ENCODE data around the gene GNG12. TPM values are rescaled to one million over a fixed set of nuclear protein-coding genes. Genes with fewer than 3 reads are reported as not detected.

Gene GNG12
- total RNA-seq, 2 experiments from 2014 or later: not detected

DNA sequence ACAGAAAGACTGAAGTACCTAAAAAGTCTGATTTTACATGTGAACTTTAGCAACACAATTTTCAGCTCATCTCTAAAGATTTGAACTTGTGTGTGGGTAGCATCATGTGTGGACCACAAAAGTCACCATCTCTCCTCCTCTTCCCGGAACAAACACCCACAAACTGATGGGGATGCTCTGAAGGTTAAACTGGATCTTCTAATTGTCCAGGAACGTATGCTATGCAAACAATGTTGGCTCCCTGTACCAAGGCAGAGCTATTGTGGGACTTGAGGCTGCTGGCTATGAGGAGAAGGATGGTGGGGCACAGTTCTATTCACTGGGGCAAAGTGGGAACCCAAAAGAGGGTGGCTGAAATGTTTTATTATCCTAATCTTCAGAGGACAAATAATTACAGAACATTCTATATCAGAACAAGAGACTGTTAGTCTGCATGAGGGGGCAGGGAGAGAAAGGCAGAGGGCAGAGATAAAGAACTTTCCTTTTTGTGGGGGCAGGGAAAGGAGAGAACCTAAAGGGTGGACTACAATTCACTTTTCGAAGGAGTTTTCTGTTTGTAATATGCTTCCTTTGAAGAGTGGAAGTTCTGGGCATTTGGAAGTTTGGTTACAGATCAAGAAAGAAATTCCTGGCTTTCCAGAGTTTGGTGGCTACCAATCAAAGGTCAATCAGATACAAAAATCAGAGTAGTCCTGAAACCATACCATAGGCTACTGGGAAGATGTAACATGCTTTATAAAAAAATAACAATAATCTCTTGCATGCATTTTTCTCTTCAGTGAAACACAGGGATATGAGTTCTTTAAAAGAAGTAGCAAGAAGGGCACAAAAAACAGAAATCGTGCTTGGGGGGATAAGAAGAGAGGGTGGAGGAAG is 85.4 kb downstream of the GNG12 start:
- Mint-ChIP-seq H3K4me1 (ENCODE audit: low read depth) (peaks cover 24% of the 10 kb centered on the region), H3K4me3 (no peak overlapping the region), H3K27me3 (peaks cover 10% of the 10 kb centered on the region), H3K9me3 (no peaks in the 10 kb centered on the region), H3K36me3 (ENCODE audit: low read depth) (no peaks in the 10 kb centered on the region), H3K27ac (no peak overlapping the region)
- no peak for DNase-seq
- intact Hi-C loops (cut with micrococcal nuclease): no loop called here
- ChIA-PET POLR2A (interaction anchor here (1.1 kb wide), 1 partner anchor 12 kb away, joined by 3 read pairs; no protein-coding TSS in a partner anchor), CTCF (interaction anchor here (0.6 to 3.1 kb wide), 5 partner anchors 13 to 369 kb away, joined by 3 to 20 read pairs (median 4); no protein-coding TSS in a partner anchor)
- TF ChIP-seq, protein P1, sequence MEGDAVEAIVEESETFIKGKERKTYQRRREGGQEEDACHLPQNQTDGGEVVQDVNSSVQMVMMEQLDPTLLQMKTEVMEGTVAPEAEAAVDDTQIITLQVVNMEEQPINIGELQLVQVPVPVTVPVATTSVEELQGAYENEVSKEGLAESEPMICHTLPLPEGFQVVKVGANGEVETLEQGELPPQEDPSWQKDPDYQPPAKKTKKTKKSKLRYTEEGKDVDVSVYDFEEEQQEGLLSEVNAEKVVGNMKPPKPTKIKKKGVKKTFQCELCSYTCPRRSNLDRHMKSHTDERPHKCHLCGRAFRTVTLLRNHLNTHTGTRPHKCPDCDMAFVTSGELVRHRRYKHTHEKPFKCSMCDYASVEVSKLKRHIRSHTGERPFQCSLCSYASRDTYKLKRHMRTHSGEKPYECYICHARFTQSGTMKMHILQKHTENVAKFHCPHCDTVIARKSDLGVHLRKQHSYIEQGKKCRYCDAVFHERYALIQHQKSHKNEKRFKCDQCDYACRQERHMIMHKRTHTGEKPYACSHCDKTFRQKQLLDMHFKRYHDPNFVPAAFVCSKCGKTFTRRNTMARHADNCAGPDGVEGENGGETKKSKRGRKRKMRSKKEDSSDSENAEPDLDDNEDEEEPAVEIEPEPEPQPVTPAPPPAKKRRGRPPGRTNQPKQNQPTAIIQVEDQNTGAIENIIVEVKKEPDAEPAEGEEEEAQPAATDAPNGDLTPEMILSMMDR (IDR thresholded peaks at IDR 0.05): no peak
- ATAC-seq: no peak

DNA sequence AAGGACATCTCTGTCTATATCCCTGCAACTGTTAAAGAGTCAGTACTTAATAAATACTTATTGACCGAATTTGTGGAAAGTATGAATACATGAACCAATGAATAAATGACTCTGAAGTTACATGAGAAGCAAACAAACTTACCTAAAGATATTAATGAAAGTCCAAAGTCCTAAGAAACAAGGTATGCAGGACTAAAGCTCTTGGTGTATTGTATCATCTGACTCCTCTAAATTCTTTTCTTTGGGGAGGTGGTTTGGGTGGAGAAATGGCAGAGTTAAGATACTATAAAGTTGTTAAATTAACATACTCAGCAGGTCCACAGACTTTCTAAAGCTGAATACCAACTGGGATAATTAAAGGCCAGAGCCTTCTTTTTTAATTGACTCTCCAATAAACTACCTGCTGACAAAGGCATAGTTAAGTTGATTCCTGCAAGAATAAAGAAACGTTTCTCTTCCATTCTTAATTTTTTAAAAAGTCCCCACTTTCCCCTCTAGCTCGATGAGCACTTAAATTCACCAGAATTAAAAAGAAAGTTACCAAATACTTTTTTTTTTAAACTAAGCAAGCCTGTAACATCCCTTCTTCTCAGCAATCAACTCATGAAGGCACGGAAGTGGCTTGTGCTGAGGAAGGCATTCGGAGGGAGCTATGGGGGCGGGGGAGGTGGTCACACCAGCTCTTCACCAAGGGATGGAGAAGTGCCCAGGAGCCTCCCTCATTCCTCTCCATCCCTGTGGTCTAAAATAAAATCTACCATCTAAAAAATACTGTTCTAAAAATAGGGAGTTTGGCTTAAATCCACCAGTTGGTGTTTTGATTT is 87.2 kb downstream of the GNG12 start:
- TF ChIP-seq, protein P1 (IDR thresholded peaks at IDR 0.05): no peak
- POLR2A ChIA-PET: interaction anchor here (1.1 kb wide), 1 partner anchor 11 kb away, joined by 3 read pairs; no protein-coding TSS in a partner anchor
- intact Hi-C loops (cut with micrococcal nuclease): no loop called here

DNA sequence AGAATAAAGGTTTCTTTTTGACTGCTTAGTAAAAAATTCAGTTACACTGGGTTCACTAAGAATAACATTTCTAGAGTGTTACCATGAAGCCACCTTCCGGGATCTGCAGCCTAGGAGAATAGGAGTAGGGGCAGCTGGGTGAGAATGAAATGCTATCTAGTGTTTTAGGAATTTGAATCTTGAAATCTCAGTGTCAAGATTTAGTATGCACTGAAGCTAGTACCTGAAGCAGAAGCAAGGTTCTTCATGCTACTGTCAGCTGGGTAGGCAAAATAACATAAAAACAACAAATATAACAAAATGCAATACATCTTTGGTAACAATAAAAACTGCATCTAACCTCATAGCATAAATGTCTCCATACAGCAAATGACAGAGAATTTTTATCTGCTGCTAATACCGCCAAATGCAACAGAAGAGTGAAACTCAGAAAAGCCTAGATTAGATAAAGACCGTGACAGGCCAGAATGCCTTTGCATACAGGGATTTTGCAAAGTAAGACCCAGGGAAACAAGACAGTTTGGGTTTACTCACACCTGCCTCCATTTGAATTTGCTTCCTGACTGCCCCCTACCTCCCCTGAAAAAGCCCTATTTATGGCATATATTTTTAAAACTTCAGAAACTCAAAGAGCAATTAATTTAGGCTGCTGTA is 90.1 kb downstream of the GNG12 start:
- intact Hi-C loops (cut with micrococcal nuclease): no loop called here
- no peaks in the 10 kb centered on the region for H3K36me3 Mint-ChIP-seq (ENCODE audit: low read depth)
- ATAC-seq (no peak), DNase-seq (no peak)
- TF ChIP-seq, protein P1 (IDR thresholded peaks at IDR 0.05): no peak
- peaks cover 5% of the 10 kb centered on the region for H3K27me3 Mint-ChIP-seq
- H3K27ac Mint-ChIP-seq: no peak overlapping the region
- H3K4me3 Mint-ChIP-seq: no peak overlapping the region
- CTCF ChIA-PET: interaction anchor here (1.0 to 2.1 kb wide), 4 partner anchors 9 to 224 kb away, joined by 3 to 15 read pairs (median 4); no protein-coding TSS in a partner anchor
- POLR2A ChIA-PET: interaction anchor here (1.2 kb wide), 1 partner anchor 58 kb away, joined by 4 read pairs; the partner anchor contains the start of gene GADD45A
- no peaks in the 10 kb centered on the region for H3K9me3 Mint-ChIP-seq
- peaks cover 8% of the 10 kb centered on the region for H3K4me1 Mint-ChIP-seq (ENCODE audit: low read depth)

More for the DNA sequence above, 87.2 kb downstream of the GNG12 start:
- no peak overlapping the region for H3K4me3 Mint-ChIP-seq
- H3K4me1 Mint-ChIP-seq (ENCODE audit: low read depth): peaks cover 24% of the 10 kb centered on the region
- no peaks in the 10 kb centered on the region for H3K36me3 Mint-ChIP-seq (ENCODE audit: low read depth)
- CTCF ChIA-PET: interaction anchor here (1.0 to 3.1 kb wide), 5 partner anchors 9 to 211 kb away, joined by 3 to 20 read pairs (median 4); no protein-coding TSS in a partner anchor
- DNase-seq: no peak
- ATAC-seq: no peak
- H3K9me3 Mint-ChIP-seq: no peaks in the 10 kb centered on the region
- H3K27ac Mint-ChIP-seq: no peak overlapping the region
- H3K27me3 Mint-ChIP-seq: peaks cover 10% of the 10 kb centered on the region

DNA sequence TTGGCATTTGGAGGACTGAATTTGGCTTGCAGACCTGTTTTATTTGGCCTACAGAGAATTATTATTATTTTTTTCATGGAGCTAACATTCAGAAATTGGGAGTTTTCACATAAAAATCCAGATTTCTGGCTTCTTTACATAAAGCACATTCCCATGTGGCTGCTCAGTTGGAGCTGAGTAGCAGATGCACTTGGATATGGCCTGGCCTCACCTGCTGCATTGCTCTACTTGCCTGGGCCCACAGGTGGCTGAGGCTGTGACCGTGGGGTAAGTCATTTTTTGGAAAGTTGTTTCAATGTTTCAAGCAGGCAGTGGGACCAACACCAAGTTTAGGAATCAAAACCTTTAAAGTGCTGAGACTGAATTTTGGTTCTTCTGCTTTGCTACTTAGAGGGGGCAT is 91.5 kb downstream of the GNG12 start:
- no peaks in the 10 kb centered on the region for H3K36me3 Mint-ChIP-seq (ENCODE audit: low read depth)
- no peaks in the 10 kb centered on the region for H3K27me3 Mint-ChIP-seq
- ATAC-seq (no peak), DNase-seq (no peak)
- no peak overlapping the region for H3K27ac Mint-ChIP-seq
- POLR2A ChIA-PET: interaction anchor here (1.2 kb wide), 1 partner anchor 57 kb away, joined by 4 read pairs; the partner anchor contains the start of gene GADD45A
- H3K4me1 Mint-ChIP-seq (ENCODE audit: low read depth): peaks cover under 1% of the 10 kb centered on the region
- intact Hi-C loops (cut with micrococcal nuclease): no loop called here
- CTCF ChIA-PET: interaction anchor here (1.0 to 2.1 kb wide), 6 partner anchors 18 to 223 kb away, joined by 3 to 10 read pairs (median 3); no protein-coding TSS in a partner anchor
- no peaks in the 10 kb centered on the region for H3K9me3 Mint-ChIP-seq
- TF ChIP-seq, protein P1 (IDR thresholded peaks at IDR 0.05): no peak
- no peak overlapping the region for H3K4me3 Mint-ChIP-seq
